A673 (cell line): ENCODE measurements around the gene SH3D19.

Source experiments
- EZH2 ChIP-seq: fragments of 200-600 bp; sonication (generic); IDR thresholded peaks from 2 replicates; pipeline ENCODE4 v1.6.1; 2017; ENCODE audit warnings: borderline replicate concordance, low read depth, mild to moderate bottlenecking, mixed read lengths, antibody characterized with exemption, low read length; ENCODE audit not compliant: poor library complexity, severe bottlenecking
- TF ChIP-seq, protein P1 (sequence below): fragments of 300-800, 200-600 bp; sonication (generic); conservative IDR thresholded peaks from 2 replicates; pipeline ENCODE4 v1.5.1; 2017; ENCODE audit warnings: low read depth, mild to moderate bottlenecking, antibody characterized with exemption, low read length, moderate library complexity, mixed read lengths

DNA sequence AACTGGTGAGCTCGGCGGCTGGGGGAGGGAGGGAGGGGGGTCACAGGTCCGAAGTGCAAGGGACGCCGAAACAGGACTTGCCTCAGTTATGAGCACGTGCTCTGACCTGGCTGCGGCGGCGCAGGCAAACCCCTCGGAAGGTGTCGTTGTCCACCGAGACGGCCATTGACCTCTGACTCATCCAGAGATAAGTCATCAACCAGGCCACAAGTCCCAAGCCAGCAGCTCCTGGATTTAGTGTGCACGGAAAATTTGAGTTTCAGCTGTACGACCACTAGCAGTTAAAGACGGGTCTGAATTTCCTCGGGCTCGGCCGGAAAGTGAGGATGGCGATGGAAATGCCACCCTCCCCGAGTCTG lies 674 bp downstream of the SH3D19 start:
- TF ChIP-seq, protein P1, sequence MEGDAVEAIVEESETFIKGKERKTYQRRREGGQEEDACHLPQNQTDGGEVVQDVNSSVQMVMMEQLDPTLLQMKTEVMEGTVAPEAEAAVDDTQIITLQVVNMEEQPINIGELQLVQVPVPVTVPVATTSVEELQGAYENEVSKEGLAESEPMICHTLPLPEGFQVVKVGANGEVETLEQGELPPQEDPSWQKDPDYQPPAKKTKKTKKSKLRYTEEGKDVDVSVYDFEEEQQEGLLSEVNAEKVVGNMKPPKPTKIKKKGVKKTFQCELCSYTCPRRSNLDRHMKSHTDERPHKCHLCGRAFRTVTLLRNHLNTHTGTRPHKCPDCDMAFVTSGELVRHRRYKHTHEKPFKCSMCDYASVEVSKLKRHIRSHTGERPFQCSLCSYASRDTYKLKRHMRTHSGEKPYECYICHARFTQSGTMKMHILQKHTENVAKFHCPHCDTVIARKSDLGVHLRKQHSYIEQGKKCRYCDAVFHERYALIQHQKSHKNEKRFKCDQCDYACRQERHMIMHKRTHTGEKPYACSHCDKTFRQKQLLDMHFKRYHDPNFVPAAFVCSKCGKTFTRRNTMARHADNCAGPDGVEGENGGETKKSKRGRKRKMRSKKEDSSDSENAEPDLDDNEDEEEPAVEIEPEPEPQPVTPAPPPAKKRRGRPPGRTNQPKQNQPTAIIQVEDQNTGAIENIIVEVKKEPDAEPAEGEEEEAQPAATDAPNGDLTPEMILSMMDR: no peak
- no peak for TF ChIP-seq EZH2
